Measurements from ENCODE around the gene PAQR5.

GRCh38 chr15:69314131-69314530 lies 15.4 kb downstream of the PAQR5 start:
- TF ChIP-seq, protein P1, sequence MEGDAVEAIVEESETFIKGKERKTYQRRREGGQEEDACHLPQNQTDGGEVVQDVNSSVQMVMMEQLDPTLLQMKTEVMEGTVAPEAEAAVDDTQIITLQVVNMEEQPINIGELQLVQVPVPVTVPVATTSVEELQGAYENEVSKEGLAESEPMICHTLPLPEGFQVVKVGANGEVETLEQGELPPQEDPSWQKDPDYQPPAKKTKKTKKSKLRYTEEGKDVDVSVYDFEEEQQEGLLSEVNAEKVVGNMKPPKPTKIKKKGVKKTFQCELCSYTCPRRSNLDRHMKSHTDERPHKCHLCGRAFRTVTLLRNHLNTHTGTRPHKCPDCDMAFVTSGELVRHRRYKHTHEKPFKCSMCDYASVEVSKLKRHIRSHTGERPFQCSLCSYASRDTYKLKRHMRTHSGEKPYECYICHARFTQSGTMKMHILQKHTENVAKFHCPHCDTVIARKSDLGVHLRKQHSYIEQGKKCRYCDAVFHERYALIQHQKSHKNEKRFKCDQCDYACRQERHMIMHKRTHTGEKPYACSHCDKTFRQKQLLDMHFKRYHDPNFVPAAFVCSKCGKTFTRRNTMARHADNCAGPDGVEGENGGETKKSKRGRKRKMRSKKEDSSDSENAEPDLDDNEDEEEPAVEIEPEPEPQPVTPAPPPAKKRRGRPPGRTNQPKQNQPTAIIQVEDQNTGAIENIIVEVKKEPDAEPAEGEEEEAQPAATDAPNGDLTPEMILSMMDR (IDR thresholded peaks at IDR 0.05; ENCODE audit: insufficient read depth, low read length, poor library complexity, severe bottlenecking): no peak
- TF ChIP-seq EZH2phosphoT487 (conservative IDR thresholded peaks at IDR 0.05; ENCODE audit: low read length): no peak
